AG09319 (cell line): ENCODE measurements around the gene CFAP97D2.

Experiments used
- DNase-seq: peaks from one replicate; pipeline ENCODE4 v3.0.0-alpha.2; 2010; ENCODE audit warnings: low read depth; ENCODE audit errors: extremely low read depth
- TF ChIP-seq, protein P1 (sequence below): IDR thresholded peaks from 2 replicates; pipeline ENCODE4 v1.5.1; 2011; ENCODE audit warnings: low read depth, mild to moderate bottlenecking, inconsistent platforms, low read length, moderate library complexity

CFAP97D2 gene

DNA sequence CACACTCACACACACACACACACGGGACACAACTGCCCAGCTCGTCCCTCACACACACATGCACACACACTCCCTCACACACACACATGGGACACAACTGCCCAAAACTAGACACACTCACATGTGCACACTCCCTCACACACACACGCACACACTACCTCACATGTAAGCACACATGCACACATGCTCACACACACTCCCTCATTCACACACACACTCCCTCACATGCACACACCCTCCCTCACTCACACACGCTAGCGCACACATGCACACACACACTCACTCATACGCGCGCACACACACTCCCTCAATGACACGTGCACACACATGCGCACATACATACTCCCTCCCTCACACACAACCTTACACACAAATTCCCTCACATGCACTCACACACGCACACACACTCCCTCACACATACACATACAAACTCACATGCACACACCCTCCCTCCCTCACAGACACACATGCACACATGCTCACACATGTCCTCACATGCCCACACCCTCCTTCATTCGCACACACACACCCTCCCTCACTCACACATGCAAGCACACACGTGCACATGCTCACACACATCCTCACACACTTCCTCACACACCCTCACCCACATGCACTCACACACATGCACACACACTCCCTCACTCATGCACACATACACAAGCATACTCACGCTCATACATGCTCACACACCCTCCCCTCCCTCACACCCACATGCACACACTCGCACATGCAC lies 37.6 kb upstream of the CFAP97D2 start:
- TF ChIP-seq, protein P1, sequence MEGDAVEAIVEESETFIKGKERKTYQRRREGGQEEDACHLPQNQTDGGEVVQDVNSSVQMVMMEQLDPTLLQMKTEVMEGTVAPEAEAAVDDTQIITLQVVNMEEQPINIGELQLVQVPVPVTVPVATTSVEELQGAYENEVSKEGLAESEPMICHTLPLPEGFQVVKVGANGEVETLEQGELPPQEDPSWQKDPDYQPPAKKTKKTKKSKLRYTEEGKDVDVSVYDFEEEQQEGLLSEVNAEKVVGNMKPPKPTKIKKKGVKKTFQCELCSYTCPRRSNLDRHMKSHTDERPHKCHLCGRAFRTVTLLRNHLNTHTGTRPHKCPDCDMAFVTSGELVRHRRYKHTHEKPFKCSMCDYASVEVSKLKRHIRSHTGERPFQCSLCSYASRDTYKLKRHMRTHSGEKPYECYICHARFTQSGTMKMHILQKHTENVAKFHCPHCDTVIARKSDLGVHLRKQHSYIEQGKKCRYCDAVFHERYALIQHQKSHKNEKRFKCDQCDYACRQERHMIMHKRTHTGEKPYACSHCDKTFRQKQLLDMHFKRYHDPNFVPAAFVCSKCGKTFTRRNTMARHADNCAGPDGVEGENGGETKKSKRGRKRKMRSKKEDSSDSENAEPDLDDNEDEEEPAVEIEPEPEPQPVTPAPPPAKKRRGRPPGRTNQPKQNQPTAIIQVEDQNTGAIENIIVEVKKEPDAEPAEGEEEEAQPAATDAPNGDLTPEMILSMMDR: no peak
- DNase-seq: no peak

DNA sequence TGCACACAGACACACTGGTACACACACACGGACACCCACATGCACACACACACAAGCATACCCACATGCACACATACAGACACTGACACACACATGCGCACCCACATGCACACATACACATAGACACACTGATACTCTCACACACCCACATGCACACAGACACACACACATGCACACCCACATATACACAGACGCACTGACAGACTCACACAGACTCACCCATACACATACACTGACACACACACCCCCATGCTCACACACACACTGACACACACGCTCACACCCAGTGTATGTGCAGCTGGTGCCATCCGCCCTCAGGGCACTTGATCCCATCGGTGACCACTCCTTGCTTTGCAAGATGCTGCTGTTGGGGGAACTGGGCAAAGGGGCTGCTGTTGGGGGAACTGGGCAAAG lies 36.9 kb upstream of the CFAP97D2 start:
- TF ChIP-seq, protein P1: no peak

DNA sequence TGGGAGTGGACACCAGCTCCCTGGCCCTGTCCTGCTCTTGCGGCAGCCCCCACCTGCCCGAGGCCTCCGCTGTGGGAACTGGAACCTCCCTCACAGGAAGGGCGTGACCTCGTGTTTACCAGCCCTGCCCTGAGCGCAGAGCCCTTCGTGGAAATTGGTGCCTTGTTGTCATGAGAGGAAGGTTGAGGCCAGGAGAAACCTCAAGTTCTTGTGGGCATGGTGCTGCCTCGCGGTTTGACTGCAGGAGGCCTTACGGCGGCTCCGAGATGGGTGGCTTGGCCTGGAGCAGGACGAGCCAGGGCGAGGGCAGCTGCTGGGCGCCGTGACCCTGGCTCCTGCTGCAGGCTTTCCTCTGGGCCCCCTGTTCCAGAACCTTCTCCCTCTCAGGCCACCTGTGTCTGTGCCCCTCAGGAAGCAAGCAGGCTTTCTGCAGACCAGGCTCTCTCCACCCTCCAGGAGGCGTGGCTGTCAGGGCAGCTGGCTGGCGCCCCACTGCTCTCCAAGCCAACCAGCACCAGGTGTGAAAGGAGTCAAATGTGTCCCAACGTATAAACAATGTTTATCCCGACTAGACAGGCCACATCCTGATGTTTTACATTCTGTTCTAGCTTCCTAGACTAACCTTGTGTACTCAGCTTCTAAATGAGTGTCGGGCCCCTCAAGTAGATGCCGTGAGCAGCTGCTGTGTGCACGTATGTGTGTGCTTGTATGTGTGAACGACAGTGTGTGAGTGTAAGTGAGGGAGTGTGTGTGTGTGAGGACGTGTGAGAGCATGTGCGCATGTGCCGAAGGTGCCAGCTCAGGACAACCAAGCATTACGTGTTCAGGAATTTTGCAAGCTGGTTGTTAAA lies 36.2 kb upstream of the CFAP97D2 start:
- DNase-seq: no peak
- TF ChIP-seq, protein P1: no peak

More for the DNA sequence above, 36.9 kb upstream of the CFAP97D2 start:
- DNase-seq: no peak

DNA sequence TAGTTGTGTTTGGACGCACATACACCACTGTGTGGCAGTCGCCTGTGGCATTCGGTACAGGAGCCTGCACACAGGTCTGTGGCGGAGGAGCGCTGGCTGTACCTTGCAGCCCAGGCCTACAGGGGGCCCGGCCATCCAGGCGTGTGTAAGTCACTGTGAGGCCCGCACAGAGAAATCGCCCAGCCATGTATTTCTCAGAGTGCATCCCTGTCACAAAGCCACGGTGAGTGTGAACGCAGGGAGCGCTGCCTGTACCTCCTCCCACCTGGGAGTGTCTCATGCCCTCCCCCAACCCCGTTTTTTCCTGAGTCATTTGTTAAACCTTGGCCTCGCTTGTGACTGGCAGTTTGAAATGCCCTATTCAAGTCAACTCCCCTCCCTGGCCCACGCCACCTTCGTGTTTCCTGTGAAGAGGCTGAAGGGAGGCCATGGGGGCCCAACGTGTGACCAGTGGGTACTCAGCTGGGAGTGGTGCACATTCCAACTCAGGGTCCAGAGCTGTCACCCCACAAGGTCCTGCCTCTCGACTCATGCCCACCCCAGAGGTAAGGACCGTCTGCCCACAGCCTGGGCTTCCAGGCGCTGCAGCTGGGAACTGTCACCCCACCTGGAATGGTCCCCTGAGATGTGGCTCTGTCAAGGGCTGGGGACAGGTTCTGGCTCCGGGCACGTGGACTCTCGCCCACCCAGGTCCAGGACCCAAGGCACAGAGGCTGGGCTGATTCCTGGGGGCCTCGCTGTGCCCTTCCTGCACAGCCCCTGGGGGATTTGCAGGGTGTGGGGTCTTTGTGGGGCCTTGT lies 35.1 kb upstream of the CFAP97D2 start:
- TF ChIP-seq, protein P1: no peak
- DNase-seq: no peak

DNA sequence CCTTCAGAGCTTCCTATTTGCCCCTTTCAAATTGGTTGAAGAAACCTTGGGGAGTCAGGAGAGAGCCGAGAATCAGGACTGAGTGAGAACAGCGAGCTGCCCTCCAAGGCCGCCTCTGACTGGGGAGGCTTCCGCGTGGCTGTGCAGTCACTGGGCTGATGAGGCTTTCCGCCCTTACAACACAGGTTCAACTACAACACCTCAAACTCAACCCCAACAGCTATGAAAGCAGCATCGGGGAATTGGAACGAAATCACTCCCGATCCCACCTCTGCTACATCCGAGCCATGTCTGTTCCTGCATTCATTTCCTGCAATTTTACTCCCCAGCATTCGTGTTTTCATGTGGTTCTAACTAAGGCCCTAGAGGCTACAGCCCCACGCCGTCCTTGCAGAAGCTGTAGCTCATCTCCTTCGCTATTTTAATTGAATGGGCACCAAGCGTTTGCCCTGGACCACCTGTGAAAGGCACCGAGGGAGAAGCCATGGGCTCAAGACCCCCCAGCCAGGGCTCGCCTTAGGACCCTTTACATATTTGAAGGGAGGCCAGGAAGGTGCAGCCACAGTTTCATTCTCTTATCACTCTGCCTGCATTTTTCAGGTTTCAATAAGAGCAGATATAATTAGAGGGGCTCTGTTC lies 34.3 kb upstream of the CFAP97D2 start:
- TF ChIP-seq, protein P1: no peak
- DNase-seq: no peak

DNA sequence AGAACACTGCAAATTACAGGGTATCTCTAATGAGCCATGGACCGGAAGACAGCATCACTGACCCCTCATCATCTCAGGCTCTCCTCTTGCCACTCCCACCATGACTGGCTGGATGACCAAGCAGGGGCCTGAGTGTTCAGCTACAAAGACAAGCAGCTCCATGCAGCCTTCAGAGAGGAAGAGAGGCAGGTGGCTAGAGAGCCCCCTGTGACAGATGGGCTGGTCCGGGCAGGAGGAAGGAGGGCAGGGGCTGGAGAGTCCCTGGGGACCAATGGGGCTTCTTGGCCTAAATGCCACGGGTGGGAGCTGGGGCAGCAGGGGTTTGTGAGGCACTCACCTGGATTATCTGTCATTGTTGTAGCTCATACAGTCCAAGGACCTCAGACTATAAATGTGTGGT lies 33.8 kb upstream of the CFAP97D2 start:
- no peak for DNase-seq
- TF ChIP-seq, protein P1: no peak
